Transverse colon (tissue), 4 donors: ENCODE data around the gene PLCL2. TPM values are rescaled to one million over a fixed set of nuclear protein-coding genes. Genes with fewer than 3 reads are reported as not detected.

ENCODE experiments used
- DNase-seq: peaks from one replicate; pipeline ENCODE4 v3.0.0-alpha.2; 2019
- H3K27ac ChIP-seq, 4 donors: fragments of 200-600 bp; sonication (generic); 2 replicates each; pipeline ENCODE4 v1.5.1; 2016 to 2018; ENCODE audit warnings: inconsistent platforms in 4 of 4
- H3K27me3 ChIP-seq: fragments of 200-600 bp; sonication (generic); 2 replicates; pipeline ENCODE4 v1.5.1; 2017; ENCODE audit warnings: inconsistent platforms
- H3K36me3 ChIP-seq, 4 donors: fragments of 200-600 bp; sonication (generic); 2 replicates each; pipeline ENCODE4 v1.5.1; 2017 to 2019; ENCODE audit warnings: inconsistent platforms in 4 of 4
- H3K4me1 ChIP-seq, 4 donors: fragments of 200-600 bp; sonication (generic); 2 replicates each; pipeline ENCODE4 v1.5.1; 2017 to 2020; ENCODE audit warnings: inconsistent platforms in 4 of 4
- H3K4me3 ChIP-seq, 4 donors: fragments of 200-600 bp; sonication (generic); 1 replicate in 1 of 4; 2 replicates in 3 of 4; pipeline versions ENCODE4 v1.5.1 to v1.6.1; 2017 to 2019; ENCODE audit warnings: inconsistent platforms in 4 of 4
- H3K9me3 ChIP-seq, 2 donors: fragments of 200-600 bp; sonication (generic); 2 replicates each; pipeline ENCODE4 v1.5.1; 2017 to 2019; ENCODE audit warnings: inconsistent platforms in 2 of 2
- EP300 ChIP-seq: sonication (generic); formaldehyde crosslinking; IDR thresholded peaks from one replicate; pipeline ENCODE4 v1.6.1; 2017; ENCODE audit warnings: antibody characterized with exemption, low read depth
- POLR2A ChIP-seq: fragments of 450-650 bp; IDR thresholded peaks from one replicate; pipeline ENCODE4 v1.6.1; 2016; ENCODE audit warnings: antibody characterized with exemption, mild to moderate bottlenecking, moderate library complexity
- POLR2AphosphoS5 ChIP-seq, 3 donors: sonication (generic); formaldehyde crosslinking; IDR thresholded peaks; one replicate each; pipeline ENCODE4 v1.6.1; 2016; ENCODE audit warnings: antibody characterized with exemption in 3 of 3
- WGBS, 2 donors: methylation state at CpG; one replicate each; pipeline ENCODE4 v1.1.5; 2018; ENCODE audit warnings: low coverage in 1 of 2; 5-methylcytosine and 5-hydroxymethylcytosine counted together
- in situ Hi-C, 4 donors: fragments of 200-750 bp; cut with MboI; loops; one replicate each; pipeline versions ENCODE4 v1.15.0 to v1.15.1; 2017; ENCODE audit warnings: low sequenced_read_pairs in 3 of 4, low pct_ligation_motif_present in 1 of 4, low pct_unique_long_range_greater_than_20kb in 1 of 4
- intact Hi-C: fragments of 100-400 bp; cut with DNase I; formaldehyde crosslinking; loops from one replicate; pipeline ENCODE4 v1.15.1; 2023; ENCODE audit warnings: low total_unique reads
- total RNA-seq, 4 donors: library from RNA; depleted of rRNA; stranded (reverse); fragments of >200 nt; gene quantifications; one replicate each; pipeline ENCODE4 v1.1.0, GENCODE V29; 2016
- TF ChIP-seq, protein P1 (sequence below), 5 experiments: fragments of 200-600 bp in 3 of 5; fragments of 450-650 bp in 2 of 5; sonication (generic) in 3 of 5; IDR thresholded peaks; 1 replicate in 2 of 5; 2 replicates in 3 of 5; pipeline ENCODE4 v1.5.1; 2016 to 2017; ENCODE audit warnings: antibody characterized with exemption in 5 of 5, inconsistent platforms in 3 of 5, mild to moderate bottlenecking in 2 of 5, moderate library complexity in 1 of 5

PLCL2 gene
- total RNA-seq, 4 donors from 2014 or later: 17.2 to 41.4 (median 35.9) TPM

DNA sequence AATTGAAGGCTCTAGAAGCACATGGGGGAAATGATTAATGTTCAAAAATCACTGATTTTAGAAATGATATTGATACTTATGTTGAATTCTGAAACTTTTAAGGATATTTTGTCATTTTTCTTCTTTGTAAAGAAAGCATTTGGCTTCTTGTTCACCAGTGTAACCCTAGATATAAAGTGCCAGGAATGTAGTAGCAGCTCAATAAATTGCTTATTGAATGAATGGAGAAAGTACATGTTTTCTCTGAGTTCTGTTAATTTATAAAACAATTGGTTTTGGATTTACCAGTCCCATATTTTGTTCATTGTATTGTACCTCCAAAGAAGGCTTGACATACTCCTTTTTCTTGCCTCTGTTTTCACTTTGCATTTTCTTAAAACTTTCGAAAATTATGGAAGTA, 2.4 kb downstream of the PLCL2 start:
- Histone ChIP-seq H3K4me1 (peaks cover 0 to 39% (median 12%) of the 10 kb centered on the region in 4 donors), H3K9me3 (no peaks in the 10 kb centered on the region), H3K36me3 (no peaks in the 10 kb centered on the region), H3K27me3 (no peaks in the 10 kb centered on the region), H3K27ac (peak overlapping the region in 1 of 4 donors; percentile 94), H3K4me3 (peak overlapping the region in 1 of 4 donors; percentile 89)
- no peak for DNase-seq
- TF ChIP-seq POLR2AphosphoS5 (IDR thresholded peaks at IDR 0.05) (no peak), EP300 (no peak), POLR2A (no peak)
- TF ChIP-seq, protein P1, sequence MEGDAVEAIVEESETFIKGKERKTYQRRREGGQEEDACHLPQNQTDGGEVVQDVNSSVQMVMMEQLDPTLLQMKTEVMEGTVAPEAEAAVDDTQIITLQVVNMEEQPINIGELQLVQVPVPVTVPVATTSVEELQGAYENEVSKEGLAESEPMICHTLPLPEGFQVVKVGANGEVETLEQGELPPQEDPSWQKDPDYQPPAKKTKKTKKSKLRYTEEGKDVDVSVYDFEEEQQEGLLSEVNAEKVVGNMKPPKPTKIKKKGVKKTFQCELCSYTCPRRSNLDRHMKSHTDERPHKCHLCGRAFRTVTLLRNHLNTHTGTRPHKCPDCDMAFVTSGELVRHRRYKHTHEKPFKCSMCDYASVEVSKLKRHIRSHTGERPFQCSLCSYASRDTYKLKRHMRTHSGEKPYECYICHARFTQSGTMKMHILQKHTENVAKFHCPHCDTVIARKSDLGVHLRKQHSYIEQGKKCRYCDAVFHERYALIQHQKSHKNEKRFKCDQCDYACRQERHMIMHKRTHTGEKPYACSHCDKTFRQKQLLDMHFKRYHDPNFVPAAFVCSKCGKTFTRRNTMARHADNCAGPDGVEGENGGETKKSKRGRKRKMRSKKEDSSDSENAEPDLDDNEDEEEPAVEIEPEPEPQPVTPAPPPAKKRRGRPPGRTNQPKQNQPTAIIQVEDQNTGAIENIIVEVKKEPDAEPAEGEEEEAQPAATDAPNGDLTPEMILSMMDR (IDR thresholded peaks at IDR 0.05): no peak
- in situ Hi-C loops: no loop called here
- 71 to 88% methylated on average over 1 of the region's 1 CpG for WGBS, 2 donors
- intact Hi-C loops: no loop called here

DNA sequence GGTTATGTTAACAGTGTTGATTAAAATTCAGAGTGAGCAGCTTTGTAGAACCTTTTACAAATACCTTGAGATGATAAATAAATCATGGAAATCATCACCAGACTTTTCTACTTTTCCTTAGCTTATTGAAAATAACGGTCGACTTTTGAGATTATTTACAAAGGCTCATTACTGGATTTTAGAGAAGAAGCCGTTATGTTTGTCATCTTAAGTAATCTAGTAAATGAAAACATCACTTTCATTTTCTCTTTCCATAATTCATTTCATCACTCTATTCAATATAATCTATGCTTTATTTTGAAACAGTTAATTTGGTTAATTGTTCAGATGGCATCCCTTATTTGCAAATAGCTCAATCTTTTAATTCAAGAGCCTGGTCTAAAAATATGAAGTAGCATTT, 3.6 kb downstream of the PLCL2 start:
- WGBS, 2 donors: 28 to 38% methylated on average over 3 of the region's 3 CpGs
- no peak for DNase-seq
- Histone ChIP-seq H3K36me3 (no peaks in the 10 kb centered on the region), H3K27me3 (no peaks in the 10 kb centered on the region), H3K27ac (peak overlapping the region in 2 of 4 donors; percentile 13), H3K9me3 (no peaks in the 10 kb centered on the region), H3K4me1 (peaks cover 0 to 39% (median 12%) of the 10 kb centered on the region in 4 donors), H3K4me3 (peak overlapping the region in 1 of 4 donors; percentile 14)
- TF ChIP-seq EP300 (no peak), POLR2AphosphoS5 (IDR thresholded peaks at IDR 0.05) (no peak), POLR2A (no peak)
- TF ChIP-seq, protein P1 (IDR thresholded peaks at IDR 0.05): no peak
- intact Hi-C loops: no loop called here
- in situ Hi-C loops: no loop called here

DNA sequence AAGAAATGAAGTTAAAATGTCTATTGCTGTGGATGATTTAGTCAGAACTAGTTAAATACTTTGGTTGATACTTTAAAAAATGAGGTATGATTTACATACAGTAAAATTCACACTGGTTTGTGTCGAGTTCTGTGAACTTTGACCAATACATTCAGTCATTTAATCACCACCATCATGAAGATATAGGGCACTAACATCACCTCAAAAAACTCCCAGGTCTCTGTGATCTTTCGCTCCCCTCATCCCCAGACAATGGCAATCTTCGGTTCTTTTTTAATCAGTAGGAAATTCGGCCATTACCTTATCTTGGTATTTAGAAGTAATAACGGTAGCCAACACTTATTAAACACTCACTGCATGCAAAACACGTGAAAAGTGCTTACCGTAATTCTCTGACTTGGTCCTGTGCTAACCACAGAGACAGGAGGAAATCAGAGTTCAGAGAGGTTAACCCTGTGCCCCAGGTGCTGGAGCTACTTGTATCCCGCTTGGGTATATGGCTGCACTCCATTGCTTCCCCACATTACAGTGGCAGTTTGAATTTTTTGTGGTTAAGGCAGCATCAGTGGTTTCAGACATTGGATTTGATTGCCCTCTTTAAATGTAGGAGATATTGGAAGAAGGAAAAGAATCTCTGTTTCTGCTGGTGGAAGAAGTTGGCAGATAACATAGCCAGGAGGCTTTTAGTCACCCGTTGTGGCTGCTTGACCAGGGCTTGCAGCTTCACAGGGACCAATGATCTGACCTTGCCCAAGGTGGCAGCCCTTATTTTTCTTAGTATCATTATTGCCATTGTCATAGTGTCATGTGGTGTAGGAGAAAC, 4.2 kb downstream of the PLCL2 start:
- no peak for TF ChIP-seq POLR2AphosphoS5 (IDR thresholded peaks at IDR 0.05)
- TF ChIP-seq EP300: no peak
- TF ChIP-seq, protein P1 (IDR thresholded peaks at IDR 0.05): no peak
- no peak for TF ChIP-seq POLR2A
- Histone ChIP-seq H3K36me3 (no peaks in the 10 kb centered on the region), H3K4me1 (peaks cover 0 to 39% (median 10%) of the 10 kb centered on the region in 4 donors), H3K27me3 (no peaks in the 10 kb centered on the region), H3K27ac (peak overlapping the region in 1 of 4 donors; percentile 6), H3K4me3 (peak overlapping the region in 1 of 4 donors; percentile 14), H3K9me3 (no peaks in the 10 kb centered on the region)
- no peak for DNase-seq
- in situ Hi-C loops: no loop called here
- intact Hi-C loops: no loop called here
- 59 to 67% methylated on average over 6 to 9 of the region's 9 CpGs for WGBS, 2 donors

DNA sequence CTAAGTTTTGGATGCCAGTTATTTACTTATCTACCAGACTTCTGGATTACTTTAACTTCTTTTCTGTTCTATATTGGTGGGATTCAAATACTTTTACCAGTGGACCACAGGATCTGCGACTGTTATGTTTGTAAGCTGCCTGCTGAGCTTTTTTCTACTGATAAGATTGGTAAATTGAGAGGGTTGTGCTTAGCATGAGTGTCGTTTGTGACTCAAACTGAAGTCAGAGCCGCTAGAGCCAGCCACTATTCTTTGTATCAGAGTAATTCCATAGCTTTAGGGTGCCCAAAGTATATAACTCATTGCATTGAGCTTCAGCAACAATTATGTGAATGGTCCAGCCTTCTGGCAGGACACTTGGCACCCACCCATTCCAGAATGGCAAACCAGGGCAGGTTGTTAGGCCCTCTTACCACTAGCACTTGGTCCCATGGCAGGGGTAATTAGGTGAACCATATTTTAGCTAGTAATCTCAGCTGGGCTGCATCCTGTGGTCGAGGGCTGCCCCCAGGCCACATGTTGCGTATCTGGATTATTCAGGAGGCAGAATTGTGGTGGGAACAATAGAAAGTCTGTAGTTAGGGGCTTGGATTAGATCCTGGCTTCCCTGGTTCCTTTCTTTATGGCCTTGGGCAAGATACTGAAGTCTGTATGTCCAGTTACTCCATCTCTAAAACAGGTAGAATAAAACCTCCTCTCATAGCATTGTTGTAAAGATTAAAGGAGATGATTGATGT, 6.0 kb downstream of the PLCL2 start:
- in situ Hi-C loops: no loop called here
- DNase-seq: no peak
- WGBS, 2 donors: 79 to 91% methylated on average over 3 to 5 of the region's 5 CpGs
- Histone ChIP-seq H3K36me3 (no peaks in the 10 kb centered on the region), H3K27me3 (no peaks in the 10 kb centered on the region), H3K4me3 (no peak overlapping the region), H3K4me1 (peaks cover under 1 to 42% (median 8%) of the 10 kb centered on the region in 4 donors), H3K9me3 (no peaks in the 10 kb centered on the region), H3K27ac (no peak overlapping the region)
- intact Hi-C loops: no loop called here
- TF ChIP-seq EP300 (no peak), POLR2A (no peak), POLR2AphosphoS5 (IDR thresholded peaks at IDR 0.05) (no peak)
- TF ChIP-seq, protein P1 (IDR thresholded peaks at IDR 0.05): no peak
